ENCODE results near the gene CRLF2.
"Not testable (repeated sequence)": the region's sequence is repeated elsewhere in the genome, so short reads cannot be mapped to it uniquely, and the experiment has no call there.

The CRLF2 gene

GRCh38 chrX:1205681-1206611, 6.5 kb downstream of the CRLF2 start:
- ATAC-seq (ENCODE audit: low read depth): peak; percentile 66
- peak; percentile 6 for DNase-seq (ENCODE audit: low spot score)
- Histone ChIP-seq H3K9me3 (ENCODE audit: severe bottlenecking) (no peaks in the 10 kb centered on the region), H3K27me3 (ENCODE audit: insufficient read depth, poor library complexity, severe bottlenecking) (no peaks in the 10 kb centered on the region), H3K4me1 (ENCODE audit: insufficient read depth, poor library complexity, severe bottlenecking) (no peaks in the 10 kb centered on the region), H3K27ac (ENCODE audit: poor library complexity, severe bottlenecking) (no peak overlapping the region), H3K36me3 (ENCODE audit: low read depth) (no peaks in the 10 kb centered on the region), H3K4me3 (ENCODE audit: severe bottlenecking) (peak overlapping the region; percentile 22)
- TF ChIP-seq CTCF (IDR thresholded peaks at IDR 0.05; ENCODE audit: poor library complexity, severe bottlenecking): no peak

GRCh38 chrX:1202251-1202650, 10.2 kb downstream of the CRLF2 start:
- H3K27me3 ChIP-seq (ENCODE audit: insufficient read depth, poor library complexity, severe bottlenecking): no peaks in the 10 kb centered on the region
- DNase-seq (ENCODE audit: low spot score) (peak; percentile 57), ATAC-seq (ENCODE audit: low read depth) (no peak)
- no peaks in the 10 kb centered on the region for H3K36me3 ChIP-seq (ENCODE audit: low read depth)
- TF ChIP-seq CTCF (IDR thresholded peaks at IDR 0.05; ENCODE audit: poor library complexity, severe bottlenecking): no peak
- H3K4me1 ChIP-seq (ENCODE audit: insufficient read depth, poor library complexity, severe bottlenecking): no peaks in the 10 kb centered on the region
- H3K4me3 ChIP-seq (ENCODE audit: severe bottlenecking): no peak overlapping the region
- H3K9me3 ChIP-seq (ENCODE audit: severe bottlenecking): peaks cover 7% of the 10 kb centered on the region
- H3K27ac ChIP-seq (ENCODE audit: poor library complexity, severe bottlenecking): no peak overlapping the region

- no peak for TF ChIP-seq CTCF (IDR thresholded peaks at IDR 0.05; ENCODE audit: poor library complexity, severe bottlenecking)
- Histone ChIP-seq H3K4me1 (ENCODE audit: insufficient read depth, poor library complexity, severe bottlenecking) (no peaks in the 10 kb centered on the region), H3K27me3 (ENCODE audit: insufficient read depth, poor library complexity, severe bottlenecking) (no peaks in the 10 kb centered on the region), H3K36me3 (ENCODE audit: low read depth) (no peaks in the 10 kb centered on the region), H3K9me3 (ENCODE audit: severe bottlenecking) (peaks cover 7% of the 10 kb centered on the region), H3K27ac (ENCODE audit: poor library complexity, severe bottlenecking) (no peak overlapping the region), H3K4me3 (ENCODE audit: severe bottlenecking) (no peak overlapping the region)
- no peak for DNase-seq (ENCODE audit: low spot score)
- no peak for ATAC-seq (ENCODE audit: low read depth)
Measured at GRCh38 chrX:1196436-1196835, 16.0 kb downstream of the CRLF2 start.

- H3K36me3 ChIP-seq (ENCODE audit: low read depth); H3K27ac ChIP-seq (ENCODE audit: poor library complexity, severe bottlenecking); H3K27me3 ChIP-seq (ENCODE audit: insufficient read depth, poor library complexity, severe bottlenecking); H3K9me3 ChIP-seq (ENCODE audit: severe bottlenecking); H3K4me1 ChIP-seq (ENCODE audit: insufficient read depth, poor library complexity, severe bottlenecking); H3K4me3 ChIP-seq (ENCODE audit: severe bottlenecking); ATAC-seq (ENCODE audit: low read depth); DNase-seq (ENCODE audit: low spot score): not testable (repeated sequence)
Measured at GRCh38 chrX:1192196-1192595, 20.3 kb downstream of the CRLF2 start.

- H3K27ac ChIP-seq (ENCODE audit: poor library complexity, severe bottlenecking): no peak overlapping the region
- no peak for DNase-seq (ENCODE audit: low spot score)
- no peaks in the 10 kb centered on the region for H3K27me3 ChIP-seq (ENCODE audit: insufficient read depth, poor library complexity, severe bottlenecking)
- no peak overlapping the region for H3K4me3 ChIP-seq (ENCODE audit: severe bottlenecking)
- ATAC-seq (ENCODE audit: low read depth): no peak
- peaks cover 5% of the 10 kb centered on the region for H3K9me3 ChIP-seq (ENCODE audit: severe bottlenecking)
- no peaks in the 10 kb centered on the region for H3K36me3 ChIP-seq (ENCODE audit: low read depth)
- no peak for TF ChIP-seq CTCF (IDR thresholded peaks at IDR 0.05; ENCODE audit: poor library complexity, severe bottlenecking)
- no peaks in the 10 kb centered on the region for H3K4me1 ChIP-seq (ENCODE audit: insufficient read depth, poor library complexity, severe bottlenecking)
Measured at GRCh38 chrX:1190596-1191145, 21.8 kb downstream of the CRLF2 start.
